Right atrium auricular region (tissue), 2 donors: Measurements from ENCODE around the gene UNC13D. TPM values are rescaled to one million over a fixed set of nuclear protein-coding genes. Genes with fewer than 3 reads are reported as not detected.

Experiments
- DNase-seq: peaks from one replicate; pipeline ENCODE4 v3.0.0-alpha.2; 2019; ENCODE audit warnings: low spot score
- H3K27ac ChIP-seq, 2 donors: fragments of 200-600 bp; sonication (generic); 1 replicate in 1 of 2; 2 replicates in 1 of 2; pipeline ENCODE4 v1.5.1; 2016 to 2019
- H3K27me3 ChIP-seq, 2 donors: fragments of 200-600 bp; sonication (generic); one replicate each; pipeline versions ENCODE4 v1.5.1 to v1.6.0; 2017 to 2019
- H3K36me3 ChIP-seq: fragments of 200-600 bp; sonication (generic); one replicate; pipeline ENCODE4 v1.5.1; 2016
- H3K4me1 ChIP-seq, 2 donors: fragments of 200-600 bp; sonication (generic); one replicate each; pipeline versions ENCODE4 v1.5.1 to v1.6.0; 2017 to 2019
- H3K4me3 ChIP-seq, 2 donors: fragments of 200-600 bp; sonication (generic); 1 replicate in 1 of 2; 2 replicates in 1 of 2; pipeline ENCODE4 v1.5.1; 2017 to 2019; ENCODE audit warnings: mild to moderate bottlenecking in 1 of 2, moderate library complexity in 1 of 2
- H3K9me3 ChIP-seq, 2 donors: fragments of 200-600 bp; sonication (generic); one replicate each; pipeline ENCODE4 v1.5.1; 2019
- CTCF ChIP-seq, 2 donors: fragments of 200-600 bp; sonication (generic); IDR thresholded peaks; one replicate each; pipeline ENCODE4 v1.5.1; 2019; ENCODE audit warnings: antibody characterized with exemption in 2 of 2
- total RNA-seq, 2 donors: library from RNA; depleted of rRNA; stranded (reverse); fragments of >200 nt; gene quantifications; one replicate each; pipeline ENCODE4 v1.1.0, GENCODE V29; 2016

Gene UNC13D
- total RNA-seq, 2 donors from 2014 or later = 11.1 to 25.9 TPM

GRCh38 chr17:75803883-75804282 lies 40.3 kb downstream of the UNC13D start:
- Histone ChIP-seq H3K27ac (no peak overlapping the region), H3K4me3 (no peak overlapping the region), H3K27me3 (no peaks in the 10 kb centered on the region), H3K9me3 (no peaks in the 10 kb centered on the region), H3K4me1 (peaks cover 0 to 22% of the 10 kb centered on the region in 2 donors), H3K36me3 (peaks cover 14% of the 10 kb centered on the region)
- no peak for DNase-seq
- TF ChIP-seq CTCF (IDR thresholded peaks at IDR 0.05) = no peak

GRCh38 chr17:75799402-75799801 lies 44.8 kb downstream of the UNC13D start:
- TF ChIP-seq CTCF (IDR thresholded peaks at IDR 0.05) = no peak

GRCh38 chr17:75795820-75796607 lies 48.2 kb downstream of the UNC13D start:
- TF ChIP-seq CTCF (IDR thresholded peaks at IDR 0.05) = no peak
- H3K9me3 ChIP-seq = no peaks in the 10 kb centered on the region
- H3K4me1 ChIP-seq = no peaks in the 10 kb centered on the region
- no peak for DNase-seq
- H3K4me3 ChIP-seq = no peak overlapping the region
- no peaks in the 10 kb centered on the region for H3K27me3 ChIP-seq
- no peak overlapping the region for H3K27ac ChIP-seq
- H3K36me3 ChIP-seq = peaks cover 24% of the 10 kb centered on the region

More at GRCh38 chr17:75799402-75799801, 44.8 kb downstream of the UNC13D start:
- Histone ChIP-seq H3K4me3 (no peak overlapping the region), H3K9me3 (no peaks in the 10 kb centered on the region), H3K36me3 (peaks cover 24% of the 10 kb centered on the region), H3K27ac (no peak overlapping the region), H3K4me1 (no peaks in the 10 kb centered on the region), H3K27me3 (no peaks in the 10 kb centered on the region)
- DNase-seq = no peak

GRCh38 chr17:75793460-75793859 lies 50.7 kb downstream of the UNC13D start:
- H3K9me3 ChIP-seq = no peaks in the 10 kb centered on the region
- no peak overlapping the region for H3K27ac ChIP-seq
- no peak for TF ChIP-seq CTCF (IDR thresholded peaks at IDR 0.05)
- H3K36me3 ChIP-seq = peaks cover 8% of the 10 kb centered on the region
- no peaks in the 10 kb centered on the region for H3K4me1 ChIP-seq
- DNase-seq = no peak
- H3K4me3 ChIP-seq = no peak overlapping the region
- no peaks in the 10 kb centered on the region for H3K27me3 ChIP-seq

- Histone ChIP-seq H3K4me3 (no peak overlapping the region), H3K27me3 (no peaks in the 10 kb centered on the region), H3K27ac (no peak overlapping the region), H3K4me1 (peaks cover 0 to 16% of the 10 kb centered on the region in 2 donors), H3K36me3 (no peaks in the 10 kb centered on the region), H3K9me3 (no peaks in the 10 kb centered on the region)
- no peak for TF ChIP-seq CTCF (IDR thresholded peaks at IDR 0.05)
- no peak for DNase-seq
Observed at GRCh38 chr17:75791254-75791653, 53.0 kb downstream of the UNC13D start.
